GM19397 (cell line): ENCODE measurements around the gene CD40.

ENCODE experiments used
- ATAC-seq: cut with Tn5 transposase; IDR thresholded peaks from one replicate; pipeline ENCODE4 v1.9.1; 2021; ENCODE audit warnings: mild to moderate bottlenecking, moderate library complexity; ENCODE audit not compliant: unreplicated experiment

Gene CD40

GRCh38 chr20:46142124-46142523 is 24.0 kb downstream of the CD40 start:
- ATAC-seq: no peak

GRCh38 chr20:46144432-46145025 is 26.4 kb downstream of the CD40 start:
- ATAC-seq: no peak

- no peak for ATAC-seq
Measured at GRCh38 chr20:46145713-46146112, 27.6 kb downstream of the CD40 start.

- no peak for ATAC-seq
Measured at GRCh38 chr20:46148313-46149208, 30.4 kb downstream of the CD40 start.

GRCh38 chr20:46150943-46151342 is 32.8 kb downstream of the CD40 start:
- ATAC-seq: no peak

GRCh38 chr20:46151936-46152335 is 33.8 kb downstream of the CD40 start:
- ATAC-seq: no peak

- no peak for ATAC-seq
Measured at GRCh38 chr20:46152824-46153586, 34.9 kb downstream of the CD40 start.

- no peak for ATAC-seq
Measured at GRCh38 chr20:46154305-46154704, 36.2 kb downstream of the CD40 start.

- no peak for ATAC-seq
Measured at GRCh38 chr20:46154796-46155195, 36.7 kb downstream of the CD40 start.

- ATAC-seq: no peak
Measured at GRCh38 chr20:46156065-46156464, 38.0 kb downstream of the CD40 start.

GRCh38 chr20:46157076-46157592 is 39.0 kb downstream of the CD40 start:
- ATAC-seq: no peak

GRCh38 chr20:46157625-46158024 is 39.5 kb downstream of the CD40 start:
- no peak for ATAC-seq

- ATAC-seq: no peak
Measured at GRCh38 chr20:46158476-46158987, 40.4 kb downstream of the CD40 start.

GRCh38 chr20:46159101-46159897 is 41.2 kb downstream of the CD40 start:
- no peak for ATAC-seq

GRCh38 chr20:46160661-46161060 is 42.5 kb downstream of the CD40 start:
- ATAC-seq: no peak

- ATAC-seq: no peak
Measured at GRCh38 chr20:46161921-46162320, 43.8 kb downstream of the CD40 start.

GRCh38 chr20:46164254-46164653 is 46.1 kb downstream of the CD40 start:
- no peak for ATAC-seq

GRCh38 chr20:46167080-46167479 is 49.0 kb downstream of the CD40 start:
- ATAC-seq: no peak

- ATAC-seq: no peak
Measured at GRCh38 chr20:46168438-46168837, 50.3 kb downstream of the CD40 start.
